Measurements from ENCODE around the gene TOPBP1. TPM values are rescaled to one million over a fixed set of nuclear protein-coding genes. Genes with fewer than 3 reads are reported as not detected.

The TOPBP1 gene
- total and polyA plus RNA-seq, 2 of the 4 experiments (the other 2 are of a cell fraction): 19.5 to 50.5 TPM

DNA sequence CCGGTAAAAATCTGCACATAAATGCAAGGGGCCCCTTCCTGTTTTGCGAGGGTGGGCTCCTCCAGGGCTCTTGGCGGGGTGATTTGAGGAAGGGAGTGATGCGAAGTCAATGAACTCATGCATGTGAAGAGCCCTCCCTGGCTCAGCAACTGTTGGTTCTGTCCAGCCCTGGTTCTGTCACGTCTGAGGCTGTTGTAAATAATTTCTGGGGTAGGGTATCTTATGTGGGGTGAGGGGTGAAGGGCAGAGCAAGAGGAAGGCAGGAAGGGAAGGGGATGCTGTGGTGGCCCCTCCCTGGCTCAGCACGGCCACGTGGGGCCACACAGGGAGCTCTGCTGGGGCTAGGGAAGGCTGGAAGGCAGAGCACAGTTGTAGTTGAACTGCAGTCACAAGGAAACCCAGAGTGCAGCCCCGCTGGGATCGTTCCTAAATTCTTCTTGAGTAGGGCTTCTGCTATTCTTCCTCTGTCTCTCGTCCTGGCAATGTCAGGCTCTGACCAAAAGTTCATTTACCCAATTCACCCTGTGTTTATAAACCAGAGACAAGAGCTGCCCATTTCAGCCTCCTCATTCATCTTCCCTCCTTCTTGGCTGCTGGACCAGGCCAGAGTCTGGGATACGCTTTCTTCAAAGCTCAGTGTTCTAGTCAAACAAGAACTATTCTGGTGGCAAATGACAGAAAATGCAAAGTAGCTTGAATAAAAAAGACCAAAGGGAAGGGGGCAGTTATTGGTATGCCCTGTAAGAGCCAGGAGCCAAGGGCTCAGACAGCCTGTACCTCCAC is 14.8 kb upstream of the TOPBP1 start:
- H4K20me1 ChIP-seq (ENCODE audit: insufficient read depth, low read length): no peaks in the 10 kb centered on the region

More for the DNA sequence above, 14.8 kb upstream of the TOPBP1 start:
- Histone ChIP-seq H2BK120ac (ENCODE audit: low read depth, low read length) (no peak overlapping the region), H2BK15ac (ENCODE audit: low read depth, low read length) (no peak overlapping the region), H3K4me3 (ENCODE audit: insufficient read depth, low read depth, low read length) (no peak overlapping the region), H2AK9ac (replicated peaks; ENCODE audit: low read depth, low read length, poor library complexity) (no peak overlapping the region), H3K14ac (replicated peaks; ENCODE audit: low read depth, low read length) (no peak overlapping the region), H3K4ac (ENCODE audit: low read depth, low read length) (no peak overlapping the region), H3K36me3 (ENCODE audit: control insufficient read depth, insufficient read depth, low read length) (no peaks in the 10 kb centered on the region), H4K5ac (ENCODE audit: low read depth, low read length) (no peak overlapping the region), H4K91ac (ENCODE audit: insufficient read depth, low read depth, low read length) (no peak overlapping the region), H2BK20ac (ENCODE audit: low read depth, low read length) (no peak overlapping the region), H3K79me1 (ENCODE audit: low read depth in 1 of 2, low read length in 2 of 2) (no peaks in the 10 kb centered on the region), H3K9me3 (ENCODE audit: control insufficient read depth, insufficient read depth, low read length) (no peaks in the 10 kb centered on the region), H2AK5ac (ENCODE audit: low read depth, low read length) (no peak overlapping the region), H3K9me1 (ENCODE audit: insufficient read depth, low read length) (no peaks in the 10 kb centered on the region), H3K56ac (ENCODE audit: extremely low read depth, insufficient read depth, low read length) (no peak overlapping the region), H3K27me3 (ENCODE audit: control insufficient read depth, insufficient read depth, low read length) (peaks cover 34% of the 10 kb centered on the region), H3K4me1 (ENCODE audit: control insufficient read depth, insufficient read depth, low read length) (no peaks in the 10 kb centered on the region; the same call in 1 of the 2 replicates), H3K27ac (ENCODE audit: insufficient read depth, low read length) (no peak overlapping the region), H3K4me2 (ENCODE audit: low read depth, low read length) (no peak overlapping the region), H3K9ac (ENCODE audit: low read depth, low read length) (no peak overlapping the region), H3K23ac (ENCODE audit: low read depth, low read length) (no peak overlapping the region), H2BK5ac (ENCODE audit: low read depth, low read length, poor library complexity, severe bottlenecking) (no peak overlapping the region), H4K8ac (ENCODE audit: low read depth in 2 of 2, low read length in 2 of 2) (no peak overlapping the region), H3K18ac (ENCODE audit: low read depth, low read length) (no peak overlapping the region), H2AFZ (replicated peaks; ENCODE audit: low read length, poor library complexity) (no peak overlapping the region)
- 6% methylated on average over 3 of the region's 11 CpGs; no CpG with 5 or more reads in 1 of the 2 experiments for WGBS, 2 experiments (ENCODE audit: extremely low coverage in 2 of 2, insufficient read length in 1 of 2)
- intact Hi-C loops (cut with micrococcal nuclease) (no loop called here), dilution Hi-C loops (cut with HindIII; ENCODE audit: low sequenced_read_pairs, unreplicated experiment) (no loop called here), in situ Hi-C loops (cut with MboI; ENCODE audit: low sequenced_read_pairs) (no loop called here)
- ChIA-PET POLR2A (ENCODE audit: unreplicated experiment) (no interaction called here), CTCF (interaction anchor here (1.2 kb wide), 1 partner anchor 142 kb away, joined by 3 read pairs; no protein-coding TSS in a partner anchor)
- BruUV-seq (replicated peaks): no TSS peak
- no peak for TF ChIP-seq BHLHE40 (IDR thresholded peaks at IDR 0.05; ENCODE audit: low read depth, low read length)
- no peak for TF ChIP-seq FOS (IDR thresholded peaks at IDR 0.05; ENCODE audit: low read depth, low read length)
- TF ChIP-seq MXI1 (IDR thresholded peaks at IDR 0.05; ENCODE audit: borderline replicate concordance, low read depth, low read length): no peak
- TF ChIP-seq RCOR1 (IDR thresholded peaks at IDR 0.05; ENCODE audit: insufficient replicate concordance, low read length): no peak
- TF ChIP-seq RAD21 (IDR thresholded peaks at IDR 0.05; ENCODE audit: low read length): no peak
- TF ChIP-seq, protein P1, sequence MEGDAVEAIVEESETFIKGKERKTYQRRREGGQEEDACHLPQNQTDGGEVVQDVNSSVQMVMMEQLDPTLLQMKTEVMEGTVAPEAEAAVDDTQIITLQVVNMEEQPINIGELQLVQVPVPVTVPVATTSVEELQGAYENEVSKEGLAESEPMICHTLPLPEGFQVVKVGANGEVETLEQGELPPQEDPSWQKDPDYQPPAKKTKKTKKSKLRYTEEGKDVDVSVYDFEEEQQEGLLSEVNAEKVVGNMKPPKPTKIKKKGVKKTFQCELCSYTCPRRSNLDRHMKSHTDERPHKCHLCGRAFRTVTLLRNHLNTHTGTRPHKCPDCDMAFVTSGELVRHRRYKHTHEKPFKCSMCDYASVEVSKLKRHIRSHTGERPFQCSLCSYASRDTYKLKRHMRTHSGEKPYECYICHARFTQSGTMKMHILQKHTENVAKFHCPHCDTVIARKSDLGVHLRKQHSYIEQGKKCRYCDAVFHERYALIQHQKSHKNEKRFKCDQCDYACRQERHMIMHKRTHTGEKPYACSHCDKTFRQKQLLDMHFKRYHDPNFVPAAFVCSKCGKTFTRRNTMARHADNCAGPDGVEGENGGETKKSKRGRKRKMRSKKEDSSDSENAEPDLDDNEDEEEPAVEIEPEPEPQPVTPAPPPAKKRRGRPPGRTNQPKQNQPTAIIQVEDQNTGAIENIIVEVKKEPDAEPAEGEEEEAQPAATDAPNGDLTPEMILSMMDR (conservative IDR thresholded peaks at IDR 0.05; ENCODE audit: low read depth, low read length): no peak
- no peak for TF ChIP-seq NFE2L2 (IDR thresholded peaks at IDR 0.05; ENCODE audit: low read depth, low read length)
- no peak for ATAC-seq (ENCODE audit: low read depth)
- no peak for DNase-seq
